ENCODE results near the gene RALGPS1.

RALGPS1 gene

GRCh38 chr9:127055745-127056402, 141.3 kb downstream of the RALGPS1 start:
- no peak for DNase-seq

GRCh38 chr9:127056446-127056845, 141.9 kb downstream of the RALGPS1 start:
- no peak for DNase-seq

GRCh38 chr9:127058011-127058644, 143.5 kb downstream of the RALGPS1 start:
- no peak for DNase-seq

GRCh38 chr9:127058645-127059021, 144.1 kb downstream of the RALGPS1 start:
- no peak for DNase-seq

- no peak for DNase-seq
Observed at GRCh38 chr9:127059030-127059429, 144.4 kb downstream of the RALGPS1 start.

- DNase-seq = no peak
Observed at GRCh38 chr9:127059765-127060361, 145.3 kb downstream of the RALGPS1 start.

- no peak for DNase-seq
Observed at GRCh38 chr9:127061411-127061810, 146.8 kb downstream of the RALGPS1 start.

- no peak for DNase-seq
Observed at GRCh38 chr9:127064335-127064734, 149.8 kb downstream of the RALGPS1 start.

GRCh38 chr9:127065592-127065991, 151.0 kb downstream of the RALGPS1 start:
- peak; percentile 56 for DNase-seq

GRCh38 chr9:127066060-127066850, 151.7 kb downstream of the RALGPS1 start:
- no peak for DNase-seq

GRCh38 chr9:127066851-127067136, 152.2 kb downstream of the RALGPS1 start:
- DNase-seq = no peak

- DNase-seq = no peak
Observed at GRCh38 chr9:127067603-127068220, 153.1 kb downstream of the RALGPS1 start.

- no peak for DNase-seq
Observed at GRCh38 chr9:127074561-127075548, 160.3 kb downstream of the RALGPS1 start.

- DNase-seq = no peak
Observed at GRCh38 chr9:127075624-127076372, 161.2 kb downstream of the RALGPS1 start.

GRCh38 chr9:127076860-127077643, 162.5 kb downstream of the RALGPS1 start:
- DNase-seq = no peak

- no peak for DNase-seq
Observed at GRCh38 chr9:127077644-127077946, 163.0 kb downstream of the RALGPS1 start.

- DNase-seq = no peak
Observed at GRCh38 chr9:127078336-127078735, 163.8 kb downstream of the RALGPS1 start.

- no peak for DNase-seq
Observed at GRCh38 chr9:127078988-127079387, 164.4 kb downstream of the RALGPS1 start.

- DNase-seq = no peak
Observed at GRCh38 chr9:127079446-127080140, 165.0 kb downstream of the RALGPS1 start.

Data from EL (cell line).